K562 (cell line): ENCODE measurements around the gene IL4I1. TPM values are rescaled to one million over a fixed set of nuclear protein-coding genes. Genes with fewer than 3 reads are reported as not detected.

Experiments used
- ARID3A ChIP-seq: IDR thresholded peaks from 2 replicates; pipeline ENCODE4 v1.6.1; 2012; ENCODE audit warnings: low read depth, low read length, improper control_type of control experiment, borderline replicate concordance
- BRF2 ChIP-seq: IDR thresholded peaks from 3 replicates; pipeline ENCODE4 v1.6.1; 2011; ENCODE audit warnings: borderline replicate concordance, mild to moderate bottlenecking; ENCODE audit not compliant: insufficient read length, insufficient read depth
- CLOCK ChIP-seq: fragments of 250-450 bp; sonication (Bioruptor Pico); IDR thresholded peaks from 2 replicates; pipeline ENCODE4 v1.4.0; 2020; ENCODE audit warnings: mild to moderate bottlenecking, moderate library complexity, borderline replicate concordance
- ELK3 ChIP-seq: fragments of 450-650 bp; formaldehyde crosslinking; IDR thresholded peaks from 2 replicates; pipeline ENCODE4 v1.4.0; 2020; ENCODE audit warnings: mild to moderate bottlenecking
- IFI16 ChIP-seq: fragments of 250-450 bp; sonication (Bioruptor Pico); IDR thresholded peaks from 2 replicates; pipeline ENCODE4 v2.1.2; 2022; ENCODE audit warnings: mild to moderate bottlenecking, inconsistent platforms
- ILF3 ChIP-seq: fragments of 450-650 bp; IDR thresholded peaks from 2 replicates; pipeline ENCODE4 v1.6.1; 2018; ENCODE audit warnings: antibody characterized with exemption, mild to moderate bottlenecking, moderate library complexity, borderline replicate concordance
- MCM3 ChIP-seq: fragments of 450-650 bp; IDR thresholded peaks from 2 replicates; pipeline ENCODE4 v1.6.1; 2016
- MEIS2 ChIP-seq: fragments of 450-650 bp; IDR thresholded peaks from 2 replicates; pipeline ENCODE4 v1.6.1; 2014; ENCODE audit warnings: mild to moderate bottlenecking; ENCODE audit not compliant: partially characterized antibody
- PHF8 ChIP-seq: fragments of 200-600 bp; sonication (generic); IDR thresholded peaks from 2 replicates; pipeline ENCODE4 v1.6.1; 2012; ENCODE audit warnings: mixed run types, mild to moderate bottlenecking, inconsistent platforms, low read length, moderate library complexity, borderline replicate concordance
- RBM34 ChIP-seq: fragments of 200-400 bp; formaldehyde crosslinking; IDR thresholded peaks from 2 replicates; pipeline ENCODE4 v1.6.1; 2018; ENCODE audit warnings: low read length, borderline replicate concordance; ENCODE audit not compliant: insufficient read depth
- SAFB ChIP-seq: fragments of 200-400 bp; formaldehyde crosslinking; IDR thresholded peaks from 2 replicates; pipeline ENCODE4 v1.6.1; 2017; ENCODE audit warnings: low read depth, low read length, borderline replicate concordance
- SP2 ChIP-seq: IDR thresholded peaks from 2 replicates; pipeline ENCODE4 v1.6.1; 2011; ENCODE audit warnings: mild to moderate bottlenecking, low read depth, low read length, moderate library complexity; ENCODE audit not compliant: poor library complexity, severe bottlenecking; ENCODE audit errors: extremely low read depth
- TCF7 ChIP-seq: sonication (generic); IDR thresholded peaks from 2 replicates; pipeline ENCODE4 v1.6.1; 2016; ENCODE audit warnings: antibody characterized with exemption, borderline replicate concordance
- TFAP4 ChIP-seq: sonication (generic); formaldehyde crosslinking; IDR thresholded peaks from 2 replicates; pipeline ENCODE4 v1.8.0; 2022; ENCODE audit warnings: missing genetic modification reagents, mild to moderate bottlenecking, moderate library complexity, borderline replicate concordance
- ZNF274 ChIP-seq: IDR thresholded peaks from 2 replicates; pipeline ENCODE4 v1.6.1; 2011; ENCODE audit warnings: low read depth, mild to moderate bottlenecking, low read length, moderate library complexity, borderline replicate concordance
- ZNF280A ChIP-seq: fragments of 450-650 bp; IDR thresholded peaks from 2 replicates; pipeline ENCODE4 v1.6.1; 2018; ENCODE audit warnings: mild to moderate bottlenecking, low read depth; ENCODE audit not compliant: partially characterized antibody
- ZNF696 ChIP-seq: fragments of 250-450 bp; sonication (Bioruptor Pico); conservative IDR thresholded peaks from 2 replicates; pipeline ENCODE4 v1.4.0; 2020; ENCODE audit warnings: mild to moderate bottlenecking, moderate library complexity
- polyA plus RNA-seq, 8 experiments: library from polyadenylated mRNA; depleted of rRNA in 4 of 8; stranded (reverse) in 5 of 8; unstranded in 3 of 8; fragments of >200 nt; fragmentation: Nextera tagmentation in 2 of 8; fragmentation: Illumina TruSeq in 1 of 8; extraction: Ambion mirVana in 2 of 8; extraction: Trizol in 1 of 8; gene quantifications; 2 replicates each; pipeline versions ENCODE4 v1.2.1 to v1.2.3, GENCODE V29; 2011 to 2014; ENCODE audit warnings: inconsistent platforms in 1 of 8, missing spikeins in 1 of 8
- total RNA-seq, 7 experiments: library from RNA; depleted of rRNA in 6 of 7; stranded (reverse); fragments of >200 nt in 6 of 7; fragmentation: Illumina TruSeq in 2 of 7; extraction: Trizol in 2 of 7; gene quantifications; 2 replicates each; pipeline versions ENCODE4 v1.2.1 to v1.2.3, GENCODE V29; 2011 to 2021; ENCODE audit warnings: low replicate concordance in 1 of 7

Gene IL4I1
- total and polyA plus RNA-seq, 9 of the 15 experiments (the other 6 are each of a cell fraction or from before 2014, with no cell fraction given): 0.06 to 0.95 (median 0.43) TPM; not detected in 2

- TF ChIP-seq ZNF280A (no peak), ARID3A (no peak), TFAP4 (0 out of 2 replicates have a peak, but pooled peaks have one; percentile 20), ILF3 (no peak), ZNF274 (no peak), SP2 (no peak), CLOCK (no peak), ELK3 (CRISPR knock-in tag) (no peak), TCF7 (no peak), SAFB (no peak), ZNF696 (no peak), BRF2 (no peak), MCM3 (no peak), MEIS2 (no peak), IFI16 (CRISPR knock-in tag) (no peak), RBM34 (no peak), PHF8 (no peak)
These were observed 33.9 kb upstream of the IL4I1 start (continued) for GRCh38 chr19:49930483-49931011.
